Measurements from ENCODE around the gene MYO10.

GRCh38 chr5:16619136-16619535 is 317.0 kb downstream of the MYO10 start:
- TF ChIP-seq POLR2AphosphoS5 (IDR thresholded peaks at IDR 0.05) (no peak), CTCF (IDR thresholded peaks at IDR 0.05) (no peak), EP300 (IDR thresholded peaks at IDR 0.05) (no peak), POLR2A (IDR thresholded peaks at IDR 0.05) (no peak)

All from upper lobe of left lung (tissue), 4 donors.